GM11168 (cell line): ENCODE data around the gene CCDC85C.

Experiments
- in situ Hi-C: fragments of 300-500 bp; cut with MboI; formaldehyde crosslinking; loops from one replicate; pipeline ENCODE4 v1.12.0; 2022; ENCODE audit warnings: low sequenced_read_pairs; ENCODE audit not compliant: unreplicated experiment

CCDC85C gene

DNA sequence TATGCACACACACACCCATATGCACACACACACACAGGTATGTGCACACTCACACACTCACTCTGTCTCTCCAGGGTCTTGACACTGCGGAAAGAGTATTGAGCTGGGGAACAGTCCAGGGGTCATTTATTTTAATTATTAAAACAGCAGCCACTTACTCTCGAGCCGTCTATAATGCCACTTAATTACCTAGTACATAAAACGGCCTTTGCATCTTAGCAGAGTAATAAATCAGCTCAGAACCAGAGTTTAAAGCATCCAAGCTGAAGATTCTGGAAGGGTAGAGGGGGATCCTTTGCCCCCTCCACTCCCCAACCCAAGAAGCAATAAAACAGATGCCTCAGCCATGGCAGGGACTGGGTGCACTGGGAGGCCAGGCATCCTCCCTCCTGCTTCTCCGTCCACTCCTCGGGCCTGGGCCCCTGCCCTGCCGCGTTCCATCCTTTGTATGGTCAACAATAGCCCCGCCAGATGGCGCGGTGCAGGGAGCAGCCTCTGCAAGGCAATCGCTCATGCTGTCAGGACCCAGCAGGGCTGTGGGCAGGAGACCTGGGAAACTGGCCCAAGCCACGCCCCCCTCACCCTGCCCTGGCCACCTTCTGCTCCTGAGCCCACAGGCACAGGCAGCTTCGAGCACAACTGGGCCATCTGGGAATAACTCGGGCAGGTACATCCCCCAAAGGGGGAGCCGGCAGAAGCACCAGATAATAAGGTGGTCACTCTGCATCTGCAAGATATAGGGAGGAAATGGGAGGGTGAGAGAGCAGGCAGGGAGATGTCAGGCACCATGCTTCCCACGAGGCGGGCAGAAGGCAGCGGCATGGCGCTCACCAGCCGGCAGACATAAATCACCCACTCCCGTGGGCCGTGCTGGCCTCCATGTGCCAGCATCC lies 40.9 kb downstream of the CCDC85C start:
- in situ Hi-C loops: no loop called here

DNA sequence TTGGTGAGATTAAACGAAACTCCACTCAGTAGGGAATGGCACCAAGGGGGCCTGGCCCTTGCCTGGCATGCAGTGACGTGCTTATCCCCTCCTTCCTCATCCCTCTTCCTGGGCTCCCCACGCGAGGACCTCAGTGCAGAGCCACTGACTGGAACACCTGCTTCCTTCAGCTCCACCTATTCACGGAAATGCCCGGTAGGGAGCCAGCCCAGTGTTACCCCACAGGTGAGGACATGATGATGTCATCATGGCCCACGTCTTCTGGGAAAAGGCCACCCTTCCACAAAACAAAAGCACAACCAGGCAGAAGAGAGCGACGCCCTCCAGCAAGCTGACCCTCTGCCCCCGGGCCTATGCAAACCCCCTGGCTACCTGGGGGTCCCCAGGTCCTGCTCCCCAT lies 42.1 kb downstream of the CCDC85C start:
- in situ Hi-C loops: no loop called here

DNA sequence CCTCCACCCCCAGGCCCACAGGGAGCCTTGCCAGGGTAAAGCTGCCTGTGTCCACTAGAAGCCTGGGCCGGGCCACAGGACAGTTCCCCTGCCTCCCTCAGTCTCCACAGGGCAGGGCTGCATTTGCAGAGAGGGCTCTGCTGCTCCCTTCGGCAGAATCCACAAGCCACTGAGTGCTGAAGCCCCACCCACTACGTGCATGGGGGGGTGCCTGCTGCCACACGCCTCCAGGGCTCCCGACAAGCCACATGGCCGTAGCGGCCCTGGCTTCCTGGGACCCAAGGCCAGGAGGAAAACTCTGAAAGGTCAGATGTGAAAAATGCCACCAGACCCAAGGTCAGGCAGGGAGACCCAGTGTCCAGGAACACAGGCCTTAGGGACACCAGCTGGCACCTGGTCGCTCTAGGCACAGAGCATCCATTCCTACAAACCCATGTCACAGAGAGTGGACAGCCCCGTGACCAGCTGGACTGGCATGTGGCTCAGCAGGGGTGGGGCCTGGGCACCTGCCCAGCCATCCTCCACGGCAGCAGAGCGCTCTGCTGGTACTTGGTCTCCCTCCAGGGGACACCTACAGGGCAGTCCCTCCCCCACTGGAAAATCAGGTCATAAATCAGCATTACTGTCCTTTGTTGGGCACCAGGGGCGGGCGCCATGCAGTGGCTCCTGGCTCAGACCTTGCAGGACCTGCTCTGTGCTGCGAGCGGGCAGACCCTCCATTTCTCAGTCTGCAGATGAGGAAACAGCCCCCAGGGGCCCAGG lies 42.9 kb downstream of the CCDC85C start:
- in situ Hi-C loops: no loop called here

DNA sequence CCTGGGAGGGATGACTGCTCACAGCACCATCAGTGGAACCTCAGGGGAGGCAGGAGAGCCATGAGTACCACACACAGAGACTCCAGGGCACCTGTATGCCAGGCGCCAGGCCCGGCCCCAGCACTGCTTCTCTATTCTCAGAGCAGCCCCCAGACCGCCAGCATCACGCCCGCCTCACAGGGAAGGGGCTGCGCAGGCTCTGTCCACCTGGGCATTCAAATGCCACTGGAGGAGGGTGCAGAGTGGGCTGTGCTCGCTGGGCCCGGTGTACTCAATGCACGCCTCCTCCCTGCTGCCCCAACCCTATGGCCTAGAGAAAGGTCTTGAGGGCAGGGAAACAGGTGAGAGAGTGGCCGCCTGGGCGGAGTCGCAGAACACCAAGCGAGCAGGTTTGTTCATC lies 43.6 kb downstream of the CCDC85C start:
- in situ Hi-C loops: no loop called here

DNA sequence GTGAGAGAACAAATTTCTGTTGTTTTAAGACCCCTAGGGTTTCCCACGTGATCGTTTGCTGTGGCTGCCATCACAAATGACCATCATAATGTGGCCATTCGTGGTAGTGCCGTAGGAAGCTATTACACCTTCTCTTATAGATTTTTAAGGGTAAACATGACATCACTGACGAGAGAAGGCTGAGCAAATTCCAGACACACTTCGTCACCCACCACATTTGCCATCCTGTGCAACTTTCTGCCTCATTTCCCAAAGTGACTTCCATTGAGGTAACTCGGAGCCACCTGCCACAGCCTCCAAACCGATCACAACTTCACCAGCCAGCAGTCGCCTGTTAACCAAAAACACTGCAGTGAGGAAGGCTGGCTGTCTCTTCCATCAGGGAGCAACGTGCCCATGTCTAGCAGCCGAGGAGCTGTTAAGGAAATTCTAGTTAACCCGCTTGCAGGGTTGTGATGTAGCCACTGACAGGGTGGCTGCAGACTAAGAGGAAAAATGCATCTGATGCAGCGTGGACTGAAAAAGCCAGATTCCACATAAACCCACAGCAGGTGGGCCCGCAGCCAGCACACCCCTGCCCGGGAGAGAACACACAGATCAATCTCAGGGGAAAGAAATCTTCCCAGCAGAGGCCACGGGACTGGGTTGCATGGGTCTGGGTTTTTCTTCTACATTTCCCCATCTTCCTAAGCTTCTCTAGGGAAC lies 44.6 kb downstream of the CCDC85C start:
- in situ Hi-C loops: no loop called here

DNA sequence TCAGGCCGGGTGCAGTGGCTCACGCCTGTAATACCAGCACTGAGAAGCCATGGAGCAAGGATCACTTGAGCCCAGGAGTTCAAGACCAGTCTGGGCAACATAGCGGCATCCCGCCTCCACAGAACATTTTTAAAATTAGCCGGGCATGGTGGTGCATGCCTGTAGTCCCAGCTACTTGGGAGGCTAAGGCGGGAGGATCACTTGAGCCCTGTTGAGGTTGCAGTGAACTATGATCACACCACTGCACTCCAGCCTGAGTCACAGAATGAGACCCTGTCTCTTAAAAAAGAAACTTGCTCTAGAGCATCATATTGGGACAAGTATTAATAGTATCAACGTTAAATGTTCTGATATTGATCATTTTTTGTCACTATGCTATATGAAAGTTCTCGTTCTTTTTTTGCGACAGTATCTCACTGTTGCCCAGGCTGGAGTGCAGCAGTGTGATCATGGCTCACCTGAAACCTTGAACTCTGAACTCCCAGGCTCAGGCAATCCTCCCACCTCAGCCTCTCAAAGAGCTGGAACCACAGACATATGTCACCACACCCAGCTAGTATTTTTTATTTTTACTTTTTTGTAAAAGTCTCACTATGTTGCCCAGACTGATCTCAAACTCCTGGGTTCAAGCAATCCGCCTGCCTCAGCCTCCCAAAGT lies 47.7 kb downstream of the CCDC85C start:
- in situ Hi-C loops: no loop called here

DNA sequence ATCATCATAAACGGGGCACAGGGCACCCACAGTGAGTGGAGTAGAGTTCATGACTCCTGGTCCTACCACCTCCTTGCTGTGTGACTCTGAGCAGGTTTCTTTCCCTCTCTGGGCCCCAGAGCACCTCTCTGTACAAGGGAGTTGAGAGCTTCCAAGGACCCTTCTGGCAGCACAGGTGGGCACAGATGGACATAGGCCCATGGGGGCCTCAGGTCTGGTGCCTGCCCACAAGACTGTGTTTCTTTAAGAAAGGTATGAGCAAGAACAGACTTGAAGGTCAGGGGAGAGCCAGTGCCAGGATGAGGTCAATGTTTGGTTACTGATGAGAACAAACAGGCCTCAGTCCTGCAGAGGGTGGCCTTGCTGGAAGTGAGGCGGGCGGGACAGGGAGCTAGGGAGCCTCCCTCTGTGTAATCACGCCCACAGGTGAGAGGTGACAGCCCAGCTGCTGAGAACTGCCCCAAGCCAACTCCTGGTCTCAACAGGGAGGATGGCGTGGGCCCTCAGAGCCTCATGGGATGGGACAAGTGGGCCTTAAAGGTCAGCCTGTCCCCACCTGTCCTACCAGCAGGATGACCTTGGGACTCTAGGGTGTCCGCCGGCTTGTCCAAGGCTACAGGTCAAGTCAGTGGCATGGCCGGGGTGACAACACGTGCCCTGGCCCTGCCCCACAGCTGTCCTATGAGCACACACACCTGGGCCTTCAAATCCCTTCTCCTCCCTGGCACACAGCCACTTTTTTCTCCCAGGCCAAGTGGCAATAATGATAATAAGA lies 49.1 kb downstream of the CCDC85C start:
- in situ Hi-C loops: no loop called here

DNA sequence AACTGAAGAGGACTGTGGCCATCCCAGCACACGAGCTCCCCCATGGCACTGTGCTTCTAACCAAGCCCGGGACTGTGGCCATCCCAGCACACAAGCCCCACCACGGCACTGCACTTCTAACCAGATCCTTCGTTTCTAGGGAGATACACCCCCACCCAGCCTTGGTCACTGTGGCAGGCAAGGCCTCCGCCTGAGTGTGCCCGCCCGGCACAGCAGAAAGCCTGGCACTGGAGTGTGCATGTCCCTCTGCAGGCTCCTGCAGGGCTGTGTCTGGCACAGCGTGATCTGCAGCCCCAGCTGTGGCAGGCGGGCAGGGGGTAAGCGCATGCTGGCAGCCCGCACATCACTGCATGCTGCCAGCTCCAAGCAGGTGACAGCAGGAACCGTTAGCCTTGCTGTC lies 49.8 kb downstream of the CCDC85C start:
- in situ Hi-C loops: no loop called here

DNA sequence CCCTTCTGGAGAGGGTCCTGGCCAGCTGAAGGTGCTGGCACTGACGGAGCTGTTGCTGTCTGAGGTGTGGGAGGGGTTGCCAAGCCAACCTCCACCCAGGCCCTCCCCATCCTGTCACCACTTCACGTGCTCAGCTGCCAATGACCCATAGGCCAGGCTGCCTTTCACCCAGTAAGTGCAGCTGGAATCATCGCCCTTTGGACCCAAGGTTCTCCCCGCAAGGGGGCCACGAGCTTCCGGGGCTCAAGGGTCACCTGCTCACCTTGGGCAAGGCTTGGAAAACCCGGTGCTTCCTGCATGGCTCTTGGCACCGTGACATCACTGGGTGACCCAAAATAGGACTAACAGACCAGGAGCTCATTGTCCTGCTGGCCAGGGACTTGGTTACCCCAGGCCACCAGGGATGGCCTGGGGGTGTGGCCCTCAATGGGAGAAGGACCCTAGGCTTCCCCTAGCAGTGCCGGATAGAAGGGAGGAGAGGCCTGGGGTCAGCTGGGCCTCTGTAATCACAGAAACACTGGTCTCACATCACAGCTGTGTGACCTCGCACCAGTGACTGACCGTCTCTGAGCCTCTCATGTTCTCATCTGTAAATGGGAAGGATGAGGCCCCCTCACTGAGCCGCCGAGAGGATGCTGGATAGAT lies 51.3 kb downstream of the CCDC85C start:
- in situ Hi-C loops: no loop called here

DNA sequence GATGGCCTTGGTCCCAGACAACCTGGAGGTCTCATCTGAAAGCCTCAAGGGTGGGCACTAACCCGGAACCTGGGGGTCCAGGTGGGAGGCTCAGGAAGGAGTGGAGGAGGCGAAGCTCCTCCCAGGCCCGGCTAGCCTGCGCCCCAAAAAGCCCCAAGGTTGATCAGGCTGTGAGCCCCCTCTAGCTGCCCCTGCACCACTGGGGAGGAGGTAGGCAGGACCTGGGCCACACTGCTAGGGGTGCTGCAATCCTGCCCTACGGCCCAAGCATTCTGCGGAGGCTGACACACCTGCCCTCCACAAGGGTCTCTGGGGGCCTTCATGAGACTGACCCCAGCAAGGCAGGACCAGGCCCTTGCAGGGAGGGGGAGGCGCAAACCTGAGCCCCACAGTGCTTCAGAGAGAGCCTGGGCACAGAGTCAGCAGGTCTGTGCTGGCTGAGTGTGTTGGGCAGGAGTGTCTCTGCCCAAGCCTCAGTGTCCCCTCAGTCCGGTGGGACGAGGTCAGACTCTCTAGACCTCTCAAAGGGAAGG lies 51.9 kb downstream of the CCDC85C start:
- in situ Hi-C loops: no loop called here

DNA sequence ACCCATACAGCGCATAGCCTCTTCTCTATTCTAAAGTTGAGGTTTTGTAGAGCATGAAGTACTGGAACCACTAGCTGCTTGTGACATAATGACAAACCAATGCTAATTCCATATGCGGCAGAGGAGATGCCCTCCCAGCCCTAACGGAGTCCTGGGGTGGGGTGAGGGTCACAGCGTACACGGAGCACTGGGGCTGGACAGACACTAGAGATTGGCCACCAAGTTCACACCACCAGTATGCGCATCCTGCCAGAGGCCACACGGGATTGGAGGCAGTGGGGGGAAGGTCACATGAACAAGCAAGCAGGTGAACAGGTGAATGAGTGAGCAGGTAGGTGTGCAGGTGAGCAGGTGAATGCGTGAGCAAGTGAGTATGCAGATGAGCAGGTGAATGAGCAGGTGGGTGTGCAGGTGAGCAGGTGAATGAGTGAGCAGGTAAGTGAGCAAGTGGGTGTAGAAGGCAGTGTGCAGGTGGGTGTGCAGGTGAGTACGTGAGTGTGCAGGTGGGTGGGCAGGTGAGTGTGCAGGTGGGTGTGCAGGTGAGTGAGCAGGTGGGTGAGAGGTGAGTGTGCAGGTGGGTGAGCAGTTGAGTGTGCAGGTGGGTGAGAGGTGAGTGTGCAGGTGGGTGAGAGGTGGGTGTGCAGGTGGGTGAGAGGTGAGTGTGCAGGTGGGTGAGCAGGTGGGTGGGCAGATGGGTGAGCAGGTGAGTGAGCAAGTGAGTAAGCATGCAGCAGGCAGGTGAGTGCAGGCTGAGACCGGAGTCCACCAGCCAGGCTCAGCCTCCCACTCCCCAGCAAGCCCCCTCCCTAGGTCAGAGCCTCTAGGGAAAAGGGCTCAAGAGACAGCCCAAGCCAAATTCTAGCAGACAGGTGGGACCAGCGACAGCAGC lies 52.7 kb downstream of the CCDC85C start:
- in situ Hi-C loops: no loop called here

DNA sequence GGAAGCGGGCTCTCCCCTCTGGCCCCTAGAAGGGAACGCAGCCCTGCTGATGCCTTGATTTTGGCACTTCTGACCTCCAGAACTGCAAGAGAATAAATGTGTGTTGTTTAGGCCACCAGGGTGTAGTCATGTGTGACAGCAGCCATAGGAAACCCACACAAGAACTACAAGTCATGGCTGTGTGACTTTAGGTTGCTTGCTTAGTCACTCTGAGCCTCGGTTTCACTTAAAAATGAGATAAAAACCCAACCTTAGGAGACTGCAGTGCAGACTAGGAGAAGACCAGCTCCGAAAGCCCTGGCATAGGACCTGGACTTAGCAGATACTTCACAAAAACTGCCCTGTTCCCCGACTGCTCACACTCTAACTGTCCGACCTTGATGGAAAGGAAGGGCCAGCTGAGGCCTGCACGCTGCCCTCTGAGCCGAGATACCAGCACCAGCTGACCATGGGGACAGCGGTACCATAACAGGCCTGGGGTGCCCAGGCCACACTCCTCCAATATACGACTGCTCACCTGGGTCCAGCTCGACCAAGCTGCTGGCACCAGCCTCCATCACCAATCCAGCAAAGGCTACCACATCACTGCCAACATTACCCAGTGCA lies 53.5 kb downstream of the CCDC85C start:
- in situ Hi-C loops: no loop called here

DNA sequence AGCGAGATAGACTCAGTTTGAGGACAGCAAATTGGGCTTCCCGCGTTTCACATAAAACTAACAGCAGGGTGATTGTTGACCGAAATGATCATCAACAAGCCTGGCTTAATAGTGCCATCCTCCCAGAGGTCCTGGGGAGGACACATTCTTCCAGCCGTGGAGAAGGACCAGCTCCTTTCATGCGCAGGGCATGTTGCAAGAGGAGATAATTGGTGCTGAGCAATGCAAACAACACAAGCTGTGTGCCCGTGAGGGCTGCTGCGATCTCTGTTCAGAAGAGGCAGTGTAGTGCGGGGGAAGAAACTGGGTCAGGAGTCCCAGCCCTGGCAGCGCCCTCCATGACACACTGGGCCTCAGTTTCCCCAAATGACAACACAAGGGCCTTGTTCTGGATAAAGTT lies 54.3 kb downstream of the CCDC85C start:
- in situ Hi-C loops: no loop called here

DNA sequence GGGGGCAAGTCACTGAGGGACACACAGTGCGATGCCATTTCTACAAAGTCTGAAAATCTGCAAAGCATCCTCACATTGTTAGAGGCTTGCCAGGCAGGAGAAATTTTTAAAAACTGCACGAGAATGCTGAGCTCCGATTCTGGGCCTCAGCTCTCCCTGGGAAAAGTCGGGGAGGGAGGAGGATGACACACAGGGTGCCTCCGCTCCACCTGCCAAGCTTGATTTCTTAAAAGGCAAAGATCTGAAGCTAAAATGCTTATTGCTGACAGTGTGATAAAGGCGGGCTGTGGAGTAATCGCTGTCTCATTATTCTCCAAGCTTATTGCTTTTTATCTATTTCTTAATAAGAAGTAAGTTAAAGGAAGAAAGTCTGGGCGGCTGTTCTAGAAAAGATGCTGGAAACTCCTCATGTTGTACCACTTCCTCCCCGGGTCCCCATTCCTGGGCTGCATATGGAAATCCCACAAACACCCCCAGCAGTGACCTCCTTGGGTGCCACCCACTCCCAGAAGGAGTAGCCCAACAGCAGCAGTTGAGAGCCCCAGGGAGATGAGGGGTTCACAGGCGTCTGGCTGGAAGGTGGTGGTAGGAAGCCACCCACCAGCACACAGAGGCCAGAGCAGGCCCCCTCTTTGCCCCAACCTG lies 55.0 kb downstream of the CCDC85C start:
- in situ Hi-C loops: no loop called here

DNA sequence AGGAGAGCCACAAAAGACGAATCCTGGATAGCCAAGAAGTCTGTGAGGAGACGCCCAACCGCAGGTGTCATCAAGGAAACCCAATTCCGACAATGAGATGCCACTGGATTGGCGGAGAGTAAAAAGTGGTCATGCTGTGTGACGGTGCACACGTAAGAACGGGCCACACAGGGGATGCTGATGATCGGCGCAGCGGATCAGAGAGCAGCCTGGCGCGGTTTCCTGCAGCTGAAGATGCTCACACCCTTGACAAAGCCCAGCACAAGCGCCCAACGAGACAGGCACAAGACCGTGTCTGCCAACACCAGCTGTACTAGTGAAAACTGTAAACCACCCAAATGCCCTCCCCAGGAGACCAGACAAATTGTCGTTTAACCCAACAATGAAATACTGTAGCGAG lies 55.8 kb downstream of the CCDC85C start:
- in situ Hi-C loops: no loop called here

DNA sequence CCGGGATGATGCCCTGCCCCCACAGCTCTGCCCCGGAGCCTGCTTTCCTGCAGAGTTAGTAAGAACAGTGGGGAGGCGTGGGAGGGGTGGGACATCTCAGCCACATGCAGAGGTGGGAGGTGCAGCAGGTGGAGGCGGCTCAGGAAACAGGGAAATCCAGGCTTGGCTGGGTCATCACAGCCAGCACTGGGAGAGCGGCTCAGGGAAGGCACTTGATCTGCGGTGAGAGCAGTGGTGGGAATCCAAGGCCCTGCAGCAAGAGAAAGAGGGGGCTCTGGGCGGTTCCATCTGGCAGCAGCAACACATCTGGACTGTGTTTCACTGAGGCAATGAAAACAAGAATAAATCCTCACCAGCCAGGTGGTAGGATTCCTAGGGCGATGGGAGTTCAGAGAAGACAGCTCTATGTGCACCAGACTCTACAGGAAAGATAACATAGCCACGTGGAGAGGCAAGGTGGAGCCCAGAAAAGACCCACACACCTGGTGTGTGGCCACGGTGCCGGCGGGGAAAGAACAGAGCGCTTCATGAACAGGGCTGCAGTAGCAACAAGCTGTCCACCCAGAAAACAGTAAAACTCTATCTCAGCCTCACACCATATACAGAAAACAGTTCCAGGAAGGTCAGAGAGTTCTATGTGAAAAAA lies 57.6 kb downstream of the CCDC85C start:
- in situ Hi-C loops: no loop called here

DNA sequence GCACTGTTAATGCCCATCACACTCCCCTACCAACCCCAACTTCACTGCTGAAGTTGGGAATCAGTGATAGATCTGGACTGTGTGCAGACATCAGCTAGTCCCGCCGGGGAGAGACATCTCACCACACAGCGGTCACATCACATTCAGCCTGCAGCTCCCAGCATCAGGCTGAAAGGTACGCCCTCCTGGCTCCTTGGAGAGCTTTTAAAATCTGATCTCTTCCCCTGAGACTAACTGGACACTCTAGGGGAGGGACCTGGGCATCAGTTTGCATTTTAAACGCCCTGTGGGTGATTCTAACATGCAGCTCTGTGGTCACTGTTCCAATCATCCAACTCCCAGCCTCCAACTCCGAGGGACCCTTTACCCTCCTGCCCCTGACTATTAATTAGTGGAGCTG lies 58.4 kb downstream of the CCDC85C start:
- in situ Hi-C loops: no loop called here
